NOMO-1 treated with dmso at 0.1 percent for 144 hours (cell line): ENCODE data around the gene GPRIN3.
A peak's percentile ranks its signal among the peaks of the same experiment; 100 is the strongest.
"Not testable (repeated sequence)": the region's sequence is repeated elsewhere in the genome, so short reads cannot be mapped to it uniquely, and the experiment has no call there.

Experiments
- DNase-seq: peaks from one replicate; lab custom pipeline; 2025; ENCODE audit not compliant: unreplicated experiment; lab: John Stamatoyannopoulos, UW

The GPRIN3 gene

DNA sequence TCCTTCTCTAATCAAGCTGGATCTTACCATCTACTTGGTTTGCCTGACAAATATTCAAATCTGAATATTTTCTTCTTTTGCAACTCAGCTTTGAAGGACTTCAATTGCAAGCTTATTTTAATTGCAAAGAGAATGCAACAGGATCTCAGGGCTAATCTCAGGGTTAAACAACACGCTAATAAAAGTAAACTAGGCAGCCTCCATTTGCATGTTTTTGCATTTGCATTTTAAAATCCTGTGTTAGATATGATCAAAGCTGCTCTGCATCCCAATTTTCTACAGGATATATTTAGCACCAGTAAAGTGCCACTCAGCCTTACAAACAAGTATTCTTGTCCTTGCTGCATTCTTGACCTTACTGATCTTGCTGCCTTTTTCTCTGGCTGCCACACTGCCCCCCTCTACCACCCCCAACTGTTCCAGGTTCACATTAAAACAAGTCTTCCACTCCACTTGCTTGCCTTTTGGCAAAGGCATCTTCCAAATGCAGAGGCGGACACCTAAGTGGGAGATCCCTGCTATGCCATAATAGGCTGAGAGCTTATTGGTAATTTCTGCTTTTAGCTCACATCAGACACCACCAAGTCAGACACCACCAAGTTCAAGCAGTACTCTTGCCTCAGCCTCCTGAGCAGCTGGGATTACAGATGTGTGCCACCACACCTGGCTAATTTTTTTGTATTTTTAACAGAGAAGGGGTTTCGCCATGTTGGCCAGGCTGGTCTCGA lies 48.1 kb downstream of the GPRIN3 start:
- no peak for DNase-seq

DNA sequence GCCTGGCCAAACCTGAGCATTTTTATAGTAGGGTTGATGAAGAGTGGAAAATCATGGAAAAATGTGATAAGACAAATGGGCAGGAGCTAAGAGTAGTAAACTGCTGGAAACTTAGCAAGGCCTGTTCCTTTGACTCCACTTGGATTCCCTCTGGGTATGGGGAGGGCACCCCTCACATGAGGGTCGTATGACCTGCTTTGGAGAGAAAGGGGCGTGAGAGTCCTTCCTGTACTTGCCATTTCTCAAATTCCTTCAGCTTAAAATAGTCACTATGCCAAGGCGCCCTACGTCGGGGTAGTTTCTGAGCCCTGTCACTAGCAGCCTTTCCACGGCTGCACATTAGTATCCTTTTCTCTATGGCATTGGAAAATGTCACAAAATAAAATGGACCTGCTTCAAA lies 49.1 kb downstream of the GPRIN3 start:
- no peak for DNase-seq

DNA sequence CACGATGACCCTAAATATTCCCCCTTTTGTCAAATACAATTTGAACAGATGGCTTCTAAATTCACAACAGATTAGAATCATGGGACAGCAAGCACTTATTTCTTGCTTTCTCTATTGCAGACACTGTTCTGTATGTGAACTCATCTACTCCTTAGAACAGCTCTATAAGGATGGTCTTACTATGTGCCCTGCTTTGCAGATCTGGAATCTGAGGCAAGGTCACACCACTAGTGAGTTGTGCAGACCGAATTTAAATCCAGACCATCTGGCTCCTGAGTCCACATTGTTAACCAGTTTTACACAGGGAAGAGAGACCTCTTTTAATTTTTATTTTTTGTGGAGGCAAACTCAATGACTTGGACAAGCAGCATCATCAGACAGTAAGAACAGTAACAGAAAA lies 50.2 kb downstream of the GPRIN3 start:
- DNase-seq = no peak

GRCh38 chr4:89256203-89256800 lies 51.3 kb downstream of the GPRIN3 start:
- DNase-seq = no peak

- DNase-seq = no peak
Measured at GRCh38 chr4:89254847-89255246, 52.8 kb downstream of the GPRIN3 start.

DNA sequence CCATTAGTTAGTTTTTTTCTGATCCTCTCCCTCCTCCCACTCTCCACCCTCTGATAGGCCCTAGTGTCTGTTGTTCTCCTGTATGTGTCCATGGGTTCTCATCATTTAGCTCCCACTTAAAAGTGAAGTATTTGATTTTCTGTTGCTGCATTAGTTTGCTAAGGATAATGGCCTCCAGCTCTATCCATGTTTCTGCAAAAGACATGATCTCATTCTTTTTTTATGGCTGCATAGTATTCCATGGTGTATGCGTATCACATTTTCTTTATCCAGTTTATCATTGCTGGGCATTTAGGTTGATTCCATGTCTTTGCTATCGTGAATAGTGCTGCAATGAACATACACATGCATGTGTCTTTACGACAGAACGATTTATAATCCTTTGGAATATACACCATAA lies 53.3 kb downstream of the GPRIN3 start:
- DNase-seq = not testable (repeated sequence)

DNA sequence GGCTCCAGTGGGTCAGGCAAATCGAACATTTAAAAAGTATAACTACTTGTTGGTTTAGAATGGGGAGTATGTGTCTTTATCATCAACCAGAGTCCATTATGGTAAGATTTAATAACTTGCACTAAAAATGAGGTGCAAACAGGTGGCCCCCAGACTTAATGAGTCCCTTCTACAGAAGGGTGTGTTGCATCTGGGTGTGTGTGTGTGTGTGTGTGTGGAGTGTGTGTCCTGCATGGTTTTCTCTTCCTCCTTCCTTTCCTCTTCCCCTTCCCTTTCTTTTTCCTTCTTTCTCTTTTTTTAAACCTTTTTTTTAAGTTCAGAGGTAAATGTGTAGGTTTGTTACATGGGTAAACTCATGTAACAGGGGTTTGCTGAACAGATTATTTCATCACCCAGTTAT lies 53.7 kb downstream of the GPRIN3 start:
- no peak for DNase-seq

- DNase-seq = no peak
Measured at GRCh38 chr4:89253311-89253710, 54.3 kb downstream of the GPRIN3 start.

GRCh38 chr4:89251396-89251795 lies 56.2 kb downstream of the GPRIN3 start:
- no peak for DNase-seq

GRCh38 chr4:89249716-89250361 lies 57.8 kb downstream of the GPRIN3 start:
- DNase-seq = no peak

GRCh38 chr4:89249313-89249712 lies 58.3 kb downstream of the GPRIN3 start:
- no peak for DNase-seq

- no peak for DNase-seq
Measured at GRCh38 chr4:89248879-89249281, 58.7 kb downstream of the GPRIN3 start.

DNA sequence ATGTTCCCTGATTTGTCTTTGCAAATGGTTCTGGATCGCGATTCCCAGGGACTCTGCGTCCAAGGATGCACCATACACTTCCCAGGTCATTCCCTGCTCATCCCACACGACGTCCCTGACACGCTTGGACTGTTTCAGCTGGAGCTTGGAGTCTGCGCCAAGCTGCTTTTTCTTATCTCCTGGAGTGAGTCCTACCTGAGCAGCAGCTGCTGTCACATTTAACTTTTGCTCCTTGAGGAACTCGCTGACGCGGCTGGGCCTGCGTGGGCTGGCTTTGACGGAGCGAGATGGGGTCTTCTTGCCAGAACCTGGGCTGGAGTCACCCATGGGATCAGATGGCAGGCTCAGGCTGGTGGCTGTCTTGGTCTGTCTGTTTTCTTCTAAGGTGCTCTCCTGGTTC lies 59.6 kb downstream of the GPRIN3 start:
- no peak for DNase-seq

DNA sequence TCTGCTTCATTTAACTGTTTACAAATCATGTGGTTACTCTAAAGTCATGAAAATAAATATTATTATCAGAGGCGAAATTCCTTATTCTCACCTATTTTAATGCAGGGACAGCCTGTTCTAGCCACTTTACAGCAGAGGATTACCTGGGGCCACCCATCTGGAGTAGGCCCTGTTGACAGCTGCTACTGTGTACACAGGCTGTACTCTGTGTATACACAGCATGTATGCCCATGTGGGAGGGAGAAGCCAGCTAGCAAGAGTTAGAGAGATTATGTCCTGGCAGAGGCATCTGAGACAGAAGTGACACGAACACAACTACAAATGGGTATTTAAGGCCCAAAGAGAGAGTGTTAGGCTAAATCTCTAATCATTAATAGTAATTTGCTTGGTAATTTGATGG lies 62.1 kb downstream of the GPRIN3 start:
- no peak for DNase-seq

- DNase-seq = no peak
Measured at GRCh38 chr4:89243733-89244252, 63.8 kb downstream of the GPRIN3 start.

DNA sequence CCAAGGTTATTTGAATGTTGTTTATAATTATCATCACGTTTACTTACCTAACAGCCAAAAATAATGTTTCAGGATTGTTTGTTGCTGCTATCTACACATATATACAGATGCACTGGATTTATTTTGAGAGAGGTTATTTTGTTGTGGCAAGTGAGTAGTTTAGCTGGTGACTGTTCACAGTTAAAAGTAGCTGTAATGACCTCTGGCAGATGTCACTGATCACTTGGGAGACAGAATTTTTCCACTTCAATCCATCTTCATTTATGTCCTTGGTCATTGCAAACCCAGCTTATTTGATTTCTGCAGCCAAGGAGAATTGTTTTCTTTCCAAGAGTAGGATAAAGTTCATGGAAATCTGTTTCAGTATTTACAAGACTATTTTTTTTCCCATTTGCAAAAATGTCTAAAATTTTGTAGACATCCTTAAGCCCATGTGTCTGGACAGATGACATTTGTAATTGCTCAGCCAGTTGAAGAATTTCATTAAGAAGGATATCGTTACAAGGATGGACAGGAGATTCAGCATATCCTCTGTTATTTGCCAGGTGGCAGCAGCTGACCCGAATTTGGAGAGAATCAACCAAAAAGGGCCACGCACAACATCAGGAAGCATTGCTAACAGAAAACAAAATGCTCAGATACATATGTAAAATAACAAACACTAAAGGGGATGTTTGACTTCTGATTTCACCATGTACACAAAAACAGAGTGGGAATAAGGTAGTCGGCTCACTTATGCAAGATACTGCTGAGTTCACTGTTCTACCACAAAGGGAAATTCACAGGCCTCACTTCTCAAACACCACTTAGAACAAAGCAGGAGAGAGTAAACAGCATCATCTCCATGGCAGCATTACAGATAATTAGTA lies 64.5 kb downstream of the GPRIN3 start:
- DNase-seq = no peak

- DNase-seq = no peak
Measured at GRCh38 chr4:89242216-89242615, 65.4 kb downstream of the GPRIN3 start.

DNA sequence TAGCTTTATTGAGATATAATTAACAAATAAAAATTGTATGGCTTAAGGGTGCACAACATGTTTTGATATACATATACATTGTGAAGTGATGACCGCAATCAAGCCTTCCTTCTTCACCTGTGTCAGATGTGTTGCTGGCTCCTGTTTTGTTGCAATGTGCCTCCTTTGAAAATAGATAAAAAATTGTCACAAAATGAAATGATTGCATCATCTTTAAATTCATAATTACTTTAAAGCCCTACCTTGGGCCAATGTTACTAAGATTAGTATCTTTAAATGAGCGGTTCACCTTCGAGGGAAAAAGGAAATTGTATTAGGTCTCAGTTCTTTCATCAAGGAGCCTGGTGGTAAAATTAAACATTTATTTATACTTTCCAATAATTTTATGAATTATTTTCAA lies 77.3 kb downstream of the GPRIN3 start:
- DNase-seq = no peak

DNA sequence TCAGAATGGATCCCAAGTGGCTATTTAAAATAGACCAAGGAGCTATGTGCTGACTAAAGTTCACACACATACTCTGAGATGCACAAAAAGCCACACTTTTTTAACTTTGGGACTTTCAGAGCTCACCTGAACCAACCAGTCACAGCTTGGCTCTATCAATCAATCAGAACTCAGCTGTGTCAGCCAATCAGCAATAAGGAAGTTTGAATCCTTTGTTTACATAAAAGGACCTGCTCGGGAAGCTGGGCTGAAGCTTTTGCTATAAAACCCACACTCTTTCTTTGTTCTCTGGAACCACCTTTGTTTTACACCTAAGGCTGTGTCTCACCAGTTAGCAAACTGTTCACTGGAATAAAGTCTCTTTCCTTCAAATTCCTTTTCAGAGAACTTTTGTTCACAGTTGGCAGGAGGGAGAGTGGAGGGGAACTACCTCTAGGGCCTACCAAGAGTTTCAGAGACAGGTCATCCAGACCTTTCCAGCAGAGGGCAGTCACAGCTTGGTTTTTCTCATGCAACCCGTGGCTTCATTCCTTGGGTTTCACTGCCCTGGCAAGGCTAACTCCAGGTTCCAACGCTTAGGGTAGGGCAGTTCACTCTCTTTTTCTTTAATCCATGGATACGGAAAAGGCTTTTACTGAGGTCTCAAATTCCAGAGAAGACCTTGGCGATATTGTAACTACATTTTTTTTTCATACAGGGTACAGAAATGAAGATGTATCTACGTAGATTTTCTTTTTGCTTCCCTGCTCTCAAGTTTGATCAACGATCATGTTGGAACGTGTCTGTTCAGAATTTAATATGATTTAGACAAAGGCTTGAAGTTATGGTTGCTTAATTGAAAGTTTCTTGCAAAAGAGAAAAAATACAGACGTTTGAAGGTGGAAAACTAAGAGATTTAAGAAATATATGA lies 80.7 kb downstream of the GPRIN3 start:
- DNase-seq = peak; percentile 76

DNA sequence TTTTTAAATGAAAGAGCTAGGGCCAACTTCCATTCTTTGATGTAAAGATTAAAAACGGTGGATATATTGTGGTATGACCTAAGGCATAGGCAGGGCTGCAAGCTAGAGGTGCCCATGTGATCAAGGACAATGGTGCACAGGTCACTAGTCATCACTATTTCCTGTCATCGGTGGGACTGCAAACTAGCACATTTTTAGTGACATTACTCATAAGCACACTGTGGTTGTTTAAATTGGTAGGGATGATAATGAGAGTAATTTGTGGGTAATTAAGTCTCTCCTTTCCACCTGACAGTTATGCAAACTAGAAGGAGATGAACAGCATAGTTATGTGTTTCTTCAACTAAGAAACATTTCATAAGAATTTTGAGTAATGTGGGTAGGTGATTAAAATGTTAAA lies 85.4 kb downstream of the GPRIN3 start:
- DNase-seq = no peak
